Activated CD4-positive, alpha-beta T cell treated with anti-CD3 and anti-CD28 coated beads, Interleukin-2, amount 50 U/mL, for 4 hours (primary cell): ENCODE data around the gene SAE1.

Source experiments
- DNase-seq, 2 experiments: peaks; one replicate each; pipeline ENCODE4 v3.0.0-alpha.2; 2020

The SAE1 gene

DNA sequence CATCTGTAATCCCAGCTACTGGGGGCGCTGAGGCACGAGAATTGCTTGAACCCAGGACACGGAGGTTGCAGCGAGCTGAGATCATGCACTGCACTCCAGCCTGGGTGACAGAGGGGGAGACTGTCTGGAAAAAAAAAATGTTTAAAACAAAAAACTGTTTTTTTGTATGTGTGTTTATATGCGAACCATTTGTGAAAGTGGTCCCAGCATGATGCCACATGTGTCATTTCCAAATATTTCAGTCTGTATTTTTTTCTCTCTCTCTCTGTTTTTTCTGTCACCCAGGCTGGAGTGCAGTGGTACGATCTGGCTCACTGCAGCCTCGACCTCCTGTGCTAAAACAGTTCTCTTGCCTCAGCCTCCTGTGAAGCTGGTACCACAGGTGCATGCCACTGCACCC lies 37.4 kb downstream of the SAE1 start:
- no peak for DNase-seq

DNA sequence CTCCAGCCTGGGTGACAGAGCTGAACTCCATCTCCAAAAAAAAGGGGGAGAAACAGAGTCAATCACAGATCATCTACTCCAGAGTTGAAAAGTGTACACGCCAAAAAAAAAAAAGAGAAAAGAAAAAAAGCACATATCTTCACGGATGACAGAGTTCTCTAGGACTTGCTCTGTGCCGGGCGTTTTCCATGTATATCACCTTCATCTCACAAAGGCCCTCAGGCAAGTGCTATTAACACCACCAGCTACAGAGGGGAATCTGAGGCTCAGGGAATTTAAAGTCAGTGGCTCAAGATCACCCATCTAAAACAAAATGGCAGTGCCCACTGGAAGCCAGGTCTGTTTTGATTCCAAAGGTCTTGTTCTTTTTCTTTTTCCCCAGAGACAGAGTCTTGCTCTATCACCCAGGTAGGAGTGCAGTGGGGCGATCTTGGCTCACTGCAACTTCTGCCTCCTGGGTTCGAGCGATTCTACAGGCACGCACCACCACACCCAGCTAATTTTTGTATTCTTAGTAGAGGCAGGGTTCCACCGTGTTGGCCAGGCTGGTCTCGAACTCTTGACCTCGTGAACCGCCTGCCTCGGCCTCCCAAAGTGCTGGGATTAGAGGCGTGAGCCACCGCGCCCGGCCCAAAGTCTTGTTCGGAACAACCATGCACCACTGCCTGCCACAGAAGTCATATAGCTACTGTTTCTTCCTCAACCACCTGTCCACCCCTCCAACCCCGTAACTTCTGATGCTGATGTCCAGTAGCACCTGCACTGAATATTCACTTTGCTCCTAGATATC lies 42.2 kb downstream of the SAE1 start:
- no peak for DNase-seq

DNA sequence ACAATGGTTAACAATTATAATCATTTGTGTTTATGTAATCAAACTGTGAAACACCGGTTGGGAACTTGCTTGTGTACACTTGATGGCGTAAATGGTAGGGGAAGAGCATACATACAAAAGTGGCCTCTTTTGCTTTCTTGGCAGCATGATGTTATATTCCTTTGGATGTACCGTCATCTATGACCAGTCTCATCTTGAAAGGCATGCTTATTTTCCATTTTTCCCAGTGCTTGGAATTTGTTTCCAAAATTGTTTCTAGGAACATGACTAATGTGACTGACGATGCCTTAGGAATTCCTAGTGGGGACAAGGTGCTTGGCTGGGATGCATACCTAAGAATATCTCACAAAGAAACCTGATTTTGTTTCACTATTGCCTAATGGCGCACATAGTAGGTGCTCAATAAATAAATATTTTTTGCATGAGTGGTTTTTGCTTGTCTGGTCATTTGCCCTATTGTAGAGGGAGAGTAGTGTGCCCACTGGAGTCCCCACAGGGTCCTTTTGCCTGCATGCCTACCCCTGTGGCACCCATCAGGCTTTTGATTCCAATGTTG lies 45.5 kb downstream of the SAE1 start:
- DNase-seq: no peak

DNA sequence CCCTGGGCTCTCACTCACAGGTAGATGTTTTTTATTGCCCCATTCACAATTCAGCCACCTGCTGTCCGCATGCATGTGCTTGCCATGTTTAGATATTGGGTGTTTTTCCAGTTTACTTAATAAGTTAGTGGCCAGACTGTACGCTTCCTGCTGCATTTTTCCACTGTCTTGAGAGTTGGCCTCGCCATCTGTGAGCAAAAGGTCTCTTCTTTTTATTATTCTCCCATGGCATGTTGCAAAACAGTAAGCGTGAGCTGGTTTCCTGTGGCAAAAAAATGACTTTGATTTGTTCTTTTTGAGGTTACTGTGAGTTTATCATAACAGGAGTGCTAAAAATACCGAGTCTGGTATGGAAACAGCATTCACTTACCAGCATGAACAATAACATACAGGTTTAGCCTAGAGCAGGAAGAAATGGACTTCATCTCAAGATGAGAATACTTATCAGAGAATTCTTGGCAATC lies 46.0 kb downstream of the SAE1 start:
- DNase-seq: peak; percentile 16 to 26

DNA sequence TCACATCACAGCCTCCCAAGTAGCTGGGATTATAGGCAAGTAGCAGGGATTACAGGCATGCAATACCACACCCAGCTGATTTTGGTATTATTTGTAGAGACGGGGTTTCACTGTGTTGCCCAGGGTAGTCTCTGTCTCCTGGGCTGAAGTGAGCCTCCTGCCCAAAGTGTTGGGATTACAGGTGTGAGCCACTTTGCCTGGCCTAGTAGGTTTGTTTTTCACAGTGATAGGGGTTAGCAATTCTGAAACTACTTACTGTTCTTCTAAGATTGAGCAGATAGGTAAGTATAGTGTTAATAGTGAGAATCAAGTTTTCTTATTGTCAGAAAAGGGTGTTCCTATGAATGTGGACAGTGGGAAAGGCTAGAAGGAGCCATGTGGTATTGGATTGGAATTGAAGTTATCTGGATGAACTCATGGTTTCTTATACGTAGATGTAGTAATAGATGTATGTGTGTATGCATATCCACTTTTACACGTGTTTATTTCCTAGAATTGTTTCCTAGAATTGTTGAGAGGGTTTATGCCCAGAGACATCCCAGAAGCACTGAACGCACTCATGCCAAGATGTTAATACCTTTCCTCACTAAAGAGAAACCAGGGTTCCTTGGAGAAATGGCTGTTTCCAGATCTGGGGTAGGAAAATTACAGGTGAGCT lies 49.1 kb downstream of the SAE1 start:
- no peak for DNase-seq

DNA sequence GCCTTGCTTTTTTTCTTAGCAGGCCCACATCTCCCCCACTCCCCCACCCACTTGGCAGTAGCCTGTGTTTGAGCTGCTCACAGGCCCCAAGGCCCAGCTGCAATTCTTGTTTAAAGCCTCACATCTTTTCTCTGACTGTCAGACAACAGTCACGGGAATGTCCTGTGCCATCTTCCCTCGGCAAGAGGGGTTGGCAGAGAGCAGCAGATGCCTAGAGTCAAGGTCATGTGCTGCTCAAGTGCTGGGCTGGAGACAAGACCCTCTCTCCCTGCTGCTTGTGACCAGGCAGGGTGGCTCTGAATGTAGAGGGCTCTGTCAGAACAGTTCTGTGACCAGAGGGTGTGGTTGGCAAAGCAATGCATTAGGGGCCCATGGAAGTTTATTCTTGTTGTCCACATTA lies 53.0 kb downstream of the SAE1 start:
- no peak for DNase-seq

DNA sequence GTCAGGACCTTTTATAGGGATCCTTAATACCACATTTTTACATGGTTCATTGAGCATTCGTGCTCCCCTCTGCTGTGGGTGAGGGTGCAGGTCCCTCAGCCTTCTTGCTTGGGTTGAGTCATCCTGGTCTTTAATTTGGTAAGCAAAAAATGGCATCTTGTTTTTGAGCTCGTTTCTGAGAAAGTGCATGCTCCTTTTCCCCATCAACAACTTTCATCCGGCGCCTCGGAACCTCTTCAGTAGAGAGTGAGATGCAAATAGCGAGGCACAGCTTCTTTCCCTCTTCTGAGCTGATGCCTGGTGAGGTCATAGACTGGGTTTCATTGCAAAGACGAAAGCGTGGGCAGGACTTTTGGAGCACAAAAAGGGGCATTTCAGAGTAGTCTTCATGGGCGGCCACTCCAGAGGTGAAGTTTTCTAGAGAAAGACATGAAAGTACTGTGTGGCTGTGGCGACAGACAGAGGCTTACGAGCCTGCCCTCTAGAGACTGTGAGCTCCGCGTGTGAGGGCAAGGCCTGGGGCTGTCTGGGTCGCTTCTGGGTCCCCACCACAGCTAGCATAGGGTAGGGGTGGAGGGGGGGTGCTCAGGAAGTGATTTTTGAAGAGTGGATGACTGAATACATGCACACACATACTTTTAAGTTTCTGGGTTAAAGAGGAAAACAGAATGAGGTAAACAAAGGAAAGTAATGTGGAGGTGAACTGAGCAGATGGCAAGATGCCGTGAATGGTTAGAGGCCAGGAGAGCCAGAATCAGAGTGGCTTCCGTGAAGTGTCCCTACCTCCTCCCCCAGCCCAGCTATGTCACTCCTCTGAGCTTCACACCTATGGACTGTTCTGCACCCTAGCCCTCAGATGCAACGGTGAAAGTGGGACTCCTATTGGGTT lies 56.1 kb downstream of the SAE1 start:
- DNase-seq: peak; percentile 78 to 82

DNA sequence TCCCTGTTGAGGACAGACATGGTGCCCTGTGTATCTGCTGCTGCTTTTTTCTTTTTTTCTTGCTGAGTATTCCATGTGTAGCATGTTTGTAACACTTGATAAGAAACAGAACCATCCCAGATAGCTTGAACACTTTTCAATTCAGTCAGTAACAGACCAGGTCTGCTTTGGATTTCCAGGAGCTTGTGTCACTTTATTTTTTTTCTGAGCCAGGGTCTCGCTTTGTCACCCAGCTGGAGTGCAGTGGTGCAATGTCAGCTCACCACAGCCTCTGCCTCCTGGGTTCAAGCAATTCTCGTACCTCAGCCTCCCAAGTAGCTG lies 56.7 kb downstream of the SAE1 start:
- DNase-seq: no peak

DNA sequence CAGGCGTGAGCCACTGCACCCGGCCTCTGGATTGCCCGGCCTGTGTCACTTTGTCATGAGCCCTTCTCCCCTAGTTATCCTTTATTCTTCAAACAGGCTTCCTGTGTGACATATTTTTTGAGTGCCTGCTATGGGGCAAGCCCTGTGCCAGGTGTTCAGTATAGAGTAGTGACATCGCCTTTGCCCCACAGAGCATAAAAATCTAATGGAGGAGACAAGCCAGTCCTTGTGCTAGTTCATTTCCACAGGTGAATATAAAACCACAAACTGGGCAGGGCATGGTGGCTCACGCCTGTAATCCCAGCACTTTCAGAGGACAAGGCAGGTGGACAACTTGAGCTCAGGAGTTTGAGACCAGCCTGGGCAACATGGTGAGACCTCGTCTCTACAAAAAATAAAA lies 57.2 kb downstream of the SAE1 start:
- DNase-seq: no peak

DNA sequence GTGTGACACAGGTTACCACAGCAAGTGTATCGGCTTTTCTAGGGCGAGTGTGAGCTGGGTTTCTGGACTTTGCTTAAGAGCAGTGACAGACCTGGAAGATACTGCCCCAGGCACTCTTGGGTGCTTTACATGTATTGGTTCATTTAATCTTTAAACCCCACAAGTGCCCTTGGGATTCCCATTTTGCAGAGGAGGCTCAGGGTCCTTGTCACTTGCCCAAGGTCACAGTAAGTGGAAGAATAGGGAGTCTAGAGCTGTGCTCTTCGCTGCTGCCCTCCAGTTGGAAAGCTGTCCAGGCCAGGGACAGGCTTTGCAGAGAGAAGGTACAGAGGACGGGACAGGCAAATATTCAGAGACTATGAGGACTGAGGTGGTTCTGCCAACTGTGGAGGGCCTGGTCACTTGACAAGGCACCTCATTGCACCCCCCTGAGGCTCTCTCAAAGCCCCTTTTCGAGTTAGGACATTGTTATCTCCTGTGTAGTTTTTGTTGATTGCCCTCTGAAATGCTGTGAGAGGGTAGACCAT lies 57.9 kb downstream of the SAE1 start:
- DNase-seq: no peak

DNA sequence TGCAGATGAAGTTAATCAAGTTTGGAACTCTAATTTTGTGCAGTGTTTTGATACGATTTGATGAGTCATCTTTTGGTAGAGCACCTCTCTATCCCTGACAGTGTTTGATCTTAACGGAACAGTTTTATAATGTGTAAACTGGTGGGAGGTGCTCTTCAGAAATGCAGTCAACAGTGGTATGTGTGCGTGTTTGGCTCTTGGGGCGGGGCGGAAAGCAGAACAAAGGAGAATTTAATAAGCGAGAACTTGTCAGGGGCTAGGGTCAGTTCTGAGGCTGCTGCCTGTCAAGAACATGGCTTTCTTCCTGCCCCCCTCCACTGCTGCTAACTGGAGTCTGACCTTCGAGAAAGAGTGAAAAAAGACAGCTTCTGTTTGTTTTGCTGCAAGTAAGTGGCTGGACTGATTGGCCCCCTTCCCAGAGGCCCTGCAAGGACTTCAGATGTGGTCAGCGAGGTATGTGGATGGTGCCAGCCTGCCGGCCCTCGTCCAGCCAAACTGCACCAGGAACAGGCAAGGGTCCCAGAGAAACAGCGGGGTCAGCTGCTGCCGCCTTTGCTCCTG lies 59.6 kb downstream of the SAE1 start:
- DNase-seq: peak; percentile 58 to 65

DNA sequence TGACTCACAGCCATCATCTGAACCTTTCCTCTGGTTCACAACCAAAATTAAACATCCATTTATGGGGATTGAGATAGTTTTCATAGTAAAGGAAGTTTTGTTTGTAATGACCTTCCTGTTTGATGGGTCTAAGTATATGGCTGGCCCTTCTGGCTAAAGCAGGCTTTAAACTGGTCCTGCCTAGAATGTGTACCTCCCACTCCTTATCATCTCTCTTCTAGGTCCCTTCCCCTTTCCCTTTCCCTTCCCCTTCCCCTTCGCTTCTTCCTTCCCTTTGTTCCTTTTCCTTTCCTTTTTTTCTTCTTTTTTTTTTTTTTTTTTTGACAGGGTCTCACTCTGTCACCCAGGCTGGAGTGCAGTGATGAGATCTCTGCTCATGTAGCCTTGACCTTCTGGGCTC lies 64.8 kb downstream of the SAE1 start:
- no peak for DNase-seq

DNA sequence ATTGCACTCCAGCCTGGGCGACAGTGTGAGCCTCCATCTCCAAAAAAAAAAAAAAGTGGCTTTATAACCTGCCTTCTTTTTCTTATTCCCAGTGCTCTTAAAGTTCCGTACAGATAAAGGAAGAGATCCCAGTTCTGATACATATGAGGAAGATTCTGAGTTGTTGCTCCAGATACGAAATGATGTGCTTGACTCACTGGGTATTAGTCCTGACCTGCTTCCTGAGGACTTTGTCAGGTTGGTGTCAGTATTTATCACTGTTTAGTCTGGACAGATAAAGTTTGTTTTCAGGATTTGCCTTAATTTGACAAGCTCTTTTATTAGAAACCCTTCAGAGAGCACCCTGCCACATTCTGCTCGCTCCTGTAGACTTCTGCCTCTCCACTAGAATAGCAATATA lies 66.5 kb downstream of the SAE1 start:
- no peak for DNase-seq

DNA sequence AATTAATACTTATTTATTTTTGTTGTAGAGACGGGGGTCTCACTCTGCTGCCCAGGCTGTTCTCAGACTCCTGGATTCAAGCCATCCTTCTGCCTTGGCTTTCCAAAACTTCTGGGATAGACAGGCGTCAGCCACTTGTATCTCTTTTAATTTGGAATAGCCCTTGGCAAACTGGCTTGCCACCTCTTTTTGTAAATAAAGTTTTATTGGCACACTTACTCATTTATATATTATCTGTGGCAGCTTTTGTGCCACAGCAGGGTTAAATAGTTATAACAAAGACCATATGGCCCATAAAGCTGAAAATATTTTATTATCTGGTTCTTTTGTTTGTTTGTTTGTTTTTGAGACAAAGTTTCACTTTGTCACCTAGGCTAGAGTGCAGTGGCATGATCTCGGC lies 69.9 kb downstream of the SAE1 start:
- DNase-seq: no peak

DNA sequence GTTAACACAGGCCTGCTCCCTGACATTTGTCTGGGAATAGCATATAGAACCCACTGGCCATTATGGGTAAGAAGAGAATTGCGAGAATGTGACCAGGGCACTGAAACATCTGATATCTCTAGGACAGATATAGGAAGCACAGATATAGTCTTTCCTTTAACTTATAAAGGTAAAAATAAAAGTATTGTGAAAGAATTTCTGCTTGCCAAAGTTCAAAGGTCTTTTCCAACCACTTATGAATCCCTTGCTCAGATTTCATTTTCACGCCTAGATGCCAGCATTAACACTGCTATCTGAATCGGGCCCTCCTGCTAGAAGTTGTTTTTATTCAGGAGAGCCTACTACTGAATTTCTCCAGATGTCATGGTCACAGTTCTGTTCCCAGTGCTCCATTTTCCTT lies 72.6 kb downstream of the SAE1 start:
- no peak for DNase-seq

DNA sequence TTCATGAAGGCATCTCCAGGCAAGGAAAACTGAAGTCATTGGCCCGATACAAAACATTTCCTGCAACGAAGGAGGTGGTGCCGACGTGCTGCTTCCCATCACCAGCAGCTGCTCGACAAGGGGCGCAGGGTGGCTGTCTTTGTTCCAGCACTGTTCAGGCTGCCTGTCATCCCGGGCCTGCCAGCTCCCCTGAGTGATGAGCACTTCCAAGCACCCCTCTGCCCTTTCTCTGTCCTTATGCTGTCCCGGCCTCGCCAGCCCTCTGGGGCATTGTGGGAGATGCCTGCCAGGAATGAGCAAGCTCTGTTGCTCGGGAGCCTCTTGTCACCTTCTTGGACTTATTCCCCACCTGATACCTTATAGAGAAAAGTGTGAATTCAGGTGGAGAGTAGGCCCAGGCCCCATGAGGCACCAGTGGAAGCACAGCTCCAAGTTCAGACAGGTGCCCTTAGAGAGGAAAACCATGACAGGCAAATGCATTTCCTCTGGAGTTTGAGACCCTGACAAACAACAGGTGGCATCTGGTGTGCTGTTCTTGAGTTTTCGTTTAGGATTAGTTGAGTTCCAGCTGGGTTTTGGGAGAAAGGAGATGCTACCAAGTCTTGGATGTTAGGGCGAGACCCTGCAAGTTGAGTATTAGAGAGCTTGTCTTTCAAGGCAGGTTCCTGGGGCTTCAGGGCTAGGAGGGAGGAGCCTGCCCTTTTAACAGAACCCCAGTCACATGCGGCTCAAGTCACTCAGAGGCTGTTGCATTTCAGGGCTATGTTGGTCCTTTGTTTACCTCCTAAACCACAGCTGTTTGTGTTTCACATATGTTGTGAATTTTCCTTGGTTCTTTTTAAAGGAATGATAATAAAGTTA lies 78.9 kb downstream of the SAE1 start:
- DNase-seq: no peak

DNA sequence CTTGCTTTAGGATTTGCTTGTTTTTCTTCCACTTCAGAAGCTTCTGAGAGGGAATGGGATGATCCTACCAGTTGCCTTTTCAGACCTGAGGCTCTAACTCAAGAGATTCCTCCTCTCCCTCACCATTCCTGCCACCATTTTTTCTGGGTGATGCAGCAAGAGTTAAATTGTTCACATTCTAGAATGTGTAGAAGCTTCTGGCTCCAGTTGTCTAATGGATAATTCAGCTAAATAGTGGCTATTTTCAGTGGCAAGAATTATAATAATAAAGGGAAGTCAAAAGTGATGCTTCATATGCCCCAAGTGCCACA lies 79.5 kb downstream of the SAE1 start:
- no peak for DNase-seq

DNA sequence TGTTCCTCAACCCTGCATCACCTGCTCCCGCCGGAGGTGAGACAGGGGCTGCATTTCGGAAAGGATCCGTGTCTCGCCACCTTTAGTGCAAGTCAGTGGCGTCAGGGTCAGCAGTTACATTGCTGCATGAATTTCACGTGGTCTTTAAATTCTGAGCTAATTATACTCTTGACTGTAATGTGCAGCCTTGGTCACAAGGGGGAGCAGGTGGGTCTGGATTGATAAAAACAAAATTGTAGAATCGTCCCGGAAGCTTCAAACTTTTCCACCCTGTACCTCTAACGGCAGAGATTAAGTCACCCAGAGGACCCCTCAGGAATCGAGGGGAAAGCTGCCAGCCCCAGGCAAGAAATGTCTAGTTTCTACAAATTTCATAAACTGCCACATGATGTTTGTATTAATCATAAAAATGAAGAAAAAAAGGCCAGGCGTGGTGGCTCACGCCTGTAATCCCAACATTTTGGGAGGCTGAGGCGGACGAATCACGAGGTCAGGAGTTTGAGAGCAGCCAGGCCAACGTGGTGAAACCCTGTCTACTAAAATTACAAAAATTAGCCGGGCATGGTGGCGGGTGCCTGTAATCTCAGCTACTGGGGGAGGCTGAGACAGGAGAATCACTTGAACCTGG lies 80.2 kb downstream of the SAE1 start:
- DNase-seq: peak; percentile 80 to 84

DNA sequence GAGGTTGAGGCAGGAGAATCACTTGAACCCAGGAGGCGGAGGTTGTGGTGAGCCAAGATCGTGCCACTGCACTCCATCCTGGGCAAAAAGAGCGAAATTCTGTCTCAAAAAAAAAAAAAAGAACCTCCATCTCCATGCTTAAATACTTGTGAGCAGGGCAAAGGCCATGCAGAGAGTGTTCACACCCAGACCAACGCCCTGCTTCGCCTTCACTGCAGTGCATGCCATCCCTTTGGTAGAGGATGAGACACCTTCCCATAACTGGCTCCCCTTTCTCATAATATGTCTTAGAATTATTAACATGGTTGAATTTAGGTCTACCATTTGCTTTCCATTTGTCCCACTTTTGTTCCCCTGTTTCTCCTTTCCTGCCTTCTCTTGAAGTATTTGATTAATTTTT lies 84.9 kb downstream of the SAE1 start:
- DNase-seq: no peak

DNA sequence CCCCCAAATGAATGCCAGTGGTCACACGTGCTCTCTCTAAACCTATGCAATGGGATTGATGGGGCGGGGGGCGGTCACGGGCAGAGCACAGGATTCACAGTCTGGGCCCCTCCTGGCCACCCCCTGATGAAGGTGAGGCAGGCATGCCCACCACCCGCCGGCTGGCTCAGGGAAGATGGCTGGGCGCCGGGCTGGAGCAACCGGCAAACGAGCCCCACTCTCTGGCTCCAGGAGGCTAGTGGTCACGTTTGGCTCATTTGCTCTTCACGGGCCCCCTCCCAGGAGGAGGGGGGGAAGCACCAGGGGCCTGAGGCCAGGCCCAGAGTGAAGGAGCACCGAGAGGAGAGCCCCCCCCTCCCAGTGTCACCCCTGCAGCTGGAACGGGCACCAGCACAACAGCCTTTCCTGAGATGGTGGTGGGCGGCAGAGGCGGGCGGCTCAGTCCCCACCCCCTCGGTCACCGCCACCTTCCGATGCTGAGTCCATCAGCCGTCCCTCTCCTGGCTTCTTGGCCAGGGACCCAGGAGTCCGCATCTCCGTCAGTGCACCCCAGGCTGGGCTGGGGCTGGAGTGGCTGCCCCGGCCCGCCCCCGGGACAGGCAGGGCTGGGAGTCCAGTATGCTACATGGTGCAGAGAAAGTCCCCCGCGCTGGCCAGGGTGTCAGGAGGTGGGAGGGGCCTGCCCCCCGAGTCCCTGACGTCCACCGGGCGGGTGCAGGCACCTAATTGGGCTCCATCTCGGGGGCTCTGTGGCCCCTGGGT lies 90.6 kb downstream of the SAE1 start:
- DNase-seq: no peak

DNA sequence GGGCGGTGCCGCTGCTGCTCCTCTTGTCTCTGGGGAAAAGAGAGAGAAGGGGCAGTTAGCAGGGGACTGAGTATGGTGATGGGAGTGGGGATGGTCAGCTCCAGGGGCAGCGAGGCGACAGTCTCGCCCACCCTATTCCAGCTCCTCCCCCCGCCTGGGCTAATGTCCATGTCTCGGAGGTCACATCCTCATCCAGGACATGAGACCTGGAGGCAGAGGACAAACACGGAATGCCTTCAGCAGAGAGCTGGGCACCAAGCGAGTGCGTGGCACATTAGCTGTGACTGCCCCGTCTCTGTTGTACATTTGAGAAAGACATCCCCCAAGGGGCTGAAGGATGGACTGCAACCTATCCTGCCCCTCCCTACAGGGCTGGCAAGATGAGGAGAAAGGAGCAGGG lies 91.3 kb downstream of the SAE1 start:
- DNase-seq: no peak
